Esophagus squamous epithelium (tissue), 5 donors: ENCODE data around the gene REEP6. TPM values are rescaled to one million over a fixed set of nuclear protein-coding genes. Genes with fewer than 3 reads are reported as not detected.
A peak's percentile ranks its signal among the peaks of the same experiment; 100 is the strongest.

ENCODE experiments used
- DNase-seq: peaks from one replicate; lab custom pipeline; 2025; lab: John Stamatoyannopoulos, UW
- H3K27ac ChIP-seq, 4 donors: fragments of 200-600 bp; sonication (generic); one replicate each; pipeline ENCODE4 v1.5.1; 2016 to 2019; ENCODE audit warnings: mild to moderate bottlenecking in 1 of 4
- H3K27me3 ChIP-seq, 4 donors: fragments of 200-600 bp; sonication (generic); 1 replicate in 3 of 4; 2 replicates in 1 of 4; pipeline versions ENCODE4 v1.5.1 to v1.6.0; 2017 to 2021; ENCODE audit warnings: antibody characterized with exemption in 1 of 4
- H3K36me3 ChIP-seq, 3 donors: fragments of 200-600 bp; sonication (generic); one replicate each; pipeline ENCODE4 v1.5.1; 2016 to 2019
- H3K4me1 ChIP-seq, 3 donors: fragments of 200-600 bp; sonication (generic); one replicate each; pipeline ENCODE4 v1.5.1; 2017 to 2019
- H3K4me3 ChIP-seq, 4 donors: fragments of 200-600 bp; sonication (generic); 1 replicate in 3 of 4; 2 replicates in 1 of 4; pipeline ENCODE4 v1.5.1; 2016 to 2019; ENCODE audit warnings: mild to moderate bottlenecking in 2 of 4, moderate library complexity in 1 of 4
- H3K9me3 ChIP-seq, 3 donors: fragments of 200-600 bp; sonication (generic); one replicate each; pipeline ENCODE4 v1.5.1; 2016 to 2019
- POLR2A ChIP-seq, 4 donors: fragments of 450-650 bp; IDR thresholded peaks; one replicate each; pipeline ENCODE4 v1.6.1; 2017; ENCODE audit warnings: antibody characterized with exemption in 4 of 4, mild to moderate bottlenecking in 4 of 4, moderate library complexity in 3 of 4
- WGBS, 2 donors: methylation state at CpG; one replicate each; pipeline ENCODE4 v1.1.5; 2018; 5-methylcytosine and 5-hydroxymethylcytosine counted together
- intact Hi-C: fragments of 100-400 bp; cut with DNase I; formaldehyde crosslinking; loops from one replicate; pipeline ENCODE4 v1.15.0; 2022
- total RNA-seq, 4 donors: library from RNA; depleted of rRNA; stranded (reverse); fragments of >200 nt; gene quantifications; one replicate each; pipeline ENCODE4 v1.1.0, GENCODE V29; 2016
- TF ChIP-seq, protein P1 (sequence below), 6 experiments: fragments of 450-650 bp in 4 of 6; fragments of 200-600 bp in 2 of 6; sonication (generic) in 2 of 6; IDR thresholded peaks; one replicate each; pipeline ENCODE4 v1.5.1; 2016 to 2019; ENCODE audit warnings: antibody characterized with exemption in 6 of 6, mild to moderate bottlenecking in 4 of 6, moderate library complexity in 4 of 6
- donor health status: DM: yes; HTN: yes; CAD: no.

REEP6 gene
- total RNA-seq, 4 donors from 2014 or later: 5.7 to 13.8 (median 9.4) TPM

DNA sequence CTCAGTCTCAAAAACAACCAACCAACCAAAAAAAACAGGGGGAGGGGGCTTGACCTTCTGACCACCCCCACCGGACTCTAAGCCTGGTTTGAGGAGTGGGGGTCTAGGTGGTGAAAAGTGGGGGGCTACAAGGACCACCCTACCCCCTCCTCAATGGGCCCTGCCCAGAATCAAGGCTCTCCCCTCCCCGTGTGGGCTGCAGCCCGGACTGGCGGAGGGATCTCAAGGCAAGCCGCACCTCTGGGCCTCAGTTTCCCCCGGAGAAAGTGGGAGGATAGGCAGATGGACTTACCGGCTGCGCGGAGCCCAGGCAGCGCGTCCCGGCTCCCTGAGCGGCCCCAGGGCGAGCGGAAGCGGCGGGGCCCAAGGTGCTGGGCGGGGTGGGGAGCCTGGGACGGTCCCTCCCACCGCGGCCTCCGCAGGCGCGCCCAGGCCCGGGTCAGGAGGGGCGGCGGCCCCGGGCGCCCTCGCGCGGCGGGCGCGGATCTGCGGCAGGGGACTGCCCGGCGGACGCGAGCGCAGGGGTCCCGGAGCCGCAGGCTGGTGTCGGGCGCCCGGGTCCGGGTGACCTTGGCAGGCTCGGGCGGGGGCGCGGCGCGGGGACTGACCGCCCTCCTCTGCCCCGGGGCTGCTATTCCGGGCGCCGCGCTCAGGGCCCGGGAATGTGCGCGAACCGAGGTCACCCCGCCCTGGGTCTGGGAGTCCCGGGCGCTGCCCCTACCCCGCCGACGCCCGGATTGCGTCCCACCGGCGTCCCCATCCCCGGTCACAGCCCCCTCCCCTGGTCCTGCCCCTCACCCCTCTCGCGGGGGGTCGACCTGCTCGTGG, 21.9 kb downstream of the REEP6 start, which contains the start of gene ADAMTSL5:
ADAMTSL5 (minus strand) TSS at position 349 of the 828 bp plus-strand sequence. CDS start 2,076 bp downstream, outside the sequence.
- WGBS, 2 donors: 15 to 30% methylated on average over 1 to 4 of the region's 78 CpGs
- H3K9me3 ChIP-seq: no peaks in the 10 kb centered on the region
- H3K4me1 ChIP-seq: peaks cover 37 to 61% (median 38%) of the 10 kb centered on the region in 3 donors
- no peaks in the 10 kb centered on the region for H3K36me3 ChIP-seq
- TF ChIP-seq, protein P1, sequence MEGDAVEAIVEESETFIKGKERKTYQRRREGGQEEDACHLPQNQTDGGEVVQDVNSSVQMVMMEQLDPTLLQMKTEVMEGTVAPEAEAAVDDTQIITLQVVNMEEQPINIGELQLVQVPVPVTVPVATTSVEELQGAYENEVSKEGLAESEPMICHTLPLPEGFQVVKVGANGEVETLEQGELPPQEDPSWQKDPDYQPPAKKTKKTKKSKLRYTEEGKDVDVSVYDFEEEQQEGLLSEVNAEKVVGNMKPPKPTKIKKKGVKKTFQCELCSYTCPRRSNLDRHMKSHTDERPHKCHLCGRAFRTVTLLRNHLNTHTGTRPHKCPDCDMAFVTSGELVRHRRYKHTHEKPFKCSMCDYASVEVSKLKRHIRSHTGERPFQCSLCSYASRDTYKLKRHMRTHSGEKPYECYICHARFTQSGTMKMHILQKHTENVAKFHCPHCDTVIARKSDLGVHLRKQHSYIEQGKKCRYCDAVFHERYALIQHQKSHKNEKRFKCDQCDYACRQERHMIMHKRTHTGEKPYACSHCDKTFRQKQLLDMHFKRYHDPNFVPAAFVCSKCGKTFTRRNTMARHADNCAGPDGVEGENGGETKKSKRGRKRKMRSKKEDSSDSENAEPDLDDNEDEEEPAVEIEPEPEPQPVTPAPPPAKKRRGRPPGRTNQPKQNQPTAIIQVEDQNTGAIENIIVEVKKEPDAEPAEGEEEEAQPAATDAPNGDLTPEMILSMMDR (IDR thresholded peaks at IDR 0.05): peak in 2 of 6 experiments; percentile 17 to 35
- TF ChIP-seq POLR2A (IDR thresholded peaks at IDR 0.05): peak in 2 of 4 donors; percentile 40 to 58
- DNase-seq: no peak
- intact Hi-C loops: no loop called here
- H3K27ac ChIP-seq: peak within 1 kb of the TSS; percentile 88 to 91 (median 89)
- peaks cover 0 to 48% (median 0%) of the 10 kb centered on the region in 4 donors for H3K27me3 ChIP-seq
- H3K4me3 ChIP-seq: peak within 1 kb of the TSS; percentile 49 to 77 (median 60)

- peak overlapping the region; percentile 88 to 91 (median 89) for H3K27ac ChIP-seq
- peaks cover 34 to 53% (median 37%) of the 10 kb centered on the region in 3 donors for H3K4me1 ChIP-seq
- DNase-seq: no peak
These were observed 22.7 kb downstream of the REEP6 start for GRCh38 chr19:1513499-1514294.

GRCh38 chr19:1514295-1514661, 23.3 kb downstream of the REEP6 start:
- Histone ChIP-seq H3K27me3 (peaks cover 0 to 54% (median 0%) of the 10 kb centered on the region in 4 donors), H3K27ac (peak overlapping the region in 1 of 4 donors; percentile 91), H3K4me3 (no peak overlapping the region), H3K4me1 (peaks cover 34 to 47% (median 37%) of the 10 kb centered on the region in 3 donors), H3K36me3 (no peaks in the 10 kb centered on the region), H3K9me3 (no peaks in the 10 kb centered on the region)
- TF ChIP-seq POLR2A (IDR thresholded peaks at IDR 0.05): no peak
- TF ChIP-seq, protein P1 (IDR thresholded peaks at IDR 0.05): no peak
- no peak for DNase-seq
- intact Hi-C loops: no loop called here
- WGBS, 2 donors: 60 to 69% methylated on average over 2 to 7 of the region's 10 CpGs

More at GRCh38 chr19:1513499-1514294, 22.7 kb downstream of the REEP6 start:
- intact Hi-C loops: no loop called here
- no CpG with 5 or more reads among the region's 52 CpGs for WGBS, 2 donors
- Histone ChIP-seq H3K27me3 (peaks cover 0 to 53% (median 0%) of the 10 kb centered on the region in 4 donors), H3K9me3 (no peaks in the 10 kb centered on the region), H3K4me3 (peak overlapping the region; percentile 49 to 77 (median 60)), H3K36me3 (no peaks in the 10 kb centered on the region)
- no peak for TF ChIP-seq POLR2A (IDR thresholded peaks at IDR 0.05)
- TF ChIP-seq, protein P1 (IDR thresholded peaks at IDR 0.05): peak; percentile 44 to 83 (median 70)

GRCh38 chr19:1514986-1515721, 24.2 kb downstream of the REEP6 start:
- H3K4me1 ChIP-seq: peaks cover 29 to 39% (median 34%) of the 10 kb centered on the region in 3 donors
- intact Hi-C loops: no loop called here
- H3K9me3 ChIP-seq: no peaks in the 10 kb centered on the region
- H3K27ac ChIP-seq: no peak overlapping the region
- H3K36me3 ChIP-seq: no peaks in the 10 kb centered on the region
- no peak for DNase-seq
- WGBS, 2 donors: 60 to 82% methylated on average over 7 to 12 of the region's 14 CpGs
- TF ChIP-seq, protein P1 (IDR thresholded peaks at IDR 0.05): no peak
- TF ChIP-seq POLR2A (IDR thresholded peaks at IDR 0.05): no peak
- no peak overlapping the region for H3K4me3 ChIP-seq
- peaks cover 0 to 56% (median 0%) of the 10 kb centered on the region in 4 donors for H3K27me3 ChIP-seq
